AG10803 (cell line): ENCODE measurements around the gene SORBS2.

ENCODE experiments used
- DNase-seq: peaks from one replicate; pipeline ENCODE4 v3.0.0; 2010; ENCODE audit warnings: low read depth
- H3K4me3 ChIP-seq: 2 replicates; pipeline ENCODE4 v1.5.1; 2011; ENCODE audit warnings: mild to moderate bottlenecking, low read length, control low read depth
- CTCF ChIP-seq: conservative IDR thresholded peaks from 2 replicates; pipeline ENCODE4 v1.5.1; 2011; ENCODE audit warnings: mild to moderate bottlenecking, low read length, control low read depth, inconsistent platforms

The SORBS2 gene

GRCh38 chr4:185846505-185847150 is 34.6 kb upstream of the SORBS2 start:
- no peak overlapping the region for H3K4me3 ChIP-seq
- DNase-seq = no peak
- TF ChIP-seq CTCF = no peak

GRCh38 chr4:185845966-185846365 is 34.0 kb upstream of the SORBS2 start:
- TF ChIP-seq CTCF = no peak
- DNase-seq = no peak
- H3K4me3 ChIP-seq = no peak overlapping the region

- TF ChIP-seq CTCF = no peak
- no peak for DNase-seq
- no peak overlapping the region for H3K4me3 ChIP-seq
These were observed 29.5 kb upstream of the SORBS2 start for GRCh38 chr4:185841451-185841850.

GRCh38 chr4:185840953-185841352 is 29.0 kb upstream of the SORBS2 start:
- no peak overlapping the region for H3K4me3 ChIP-seq
- DNase-seq = no peak
- TF ChIP-seq CTCF = no peak

GRCh38 chr4:185840201-185840600 is 28.2 kb upstream of the SORBS2 start:
- DNase-seq = peak; percentile 42
- no peak for TF ChIP-seq CTCF
- no peak overlapping the region for H3K4me3 ChIP-seq

- no peak for DNase-seq
- H3K4me3 ChIP-seq = no peak overlapping the region
- TF ChIP-seq CTCF = no peak
These were observed 27.8 kb upstream of the SORBS2 start for GRCh38 chr4:185839770-185840169.

GRCh38 chr4:185839194-185839712 is 27.3 kb upstream of the SORBS2 start:
- no peak for TF ChIP-seq CTCF

More at GRCh38 chr4:185839194-185839712, 27.3 kb upstream of the SORBS2 start:
- DNase-seq = peak; percentile 94
- no peak overlapping the region; the same call in 1 of the 2 replicates for H3K4me3 ChIP-seq
